ENCODE data around the gene ARFGAP3. TPM values are rescaled to one million over a fixed set of nuclear protein-coding genes. Genes with fewer than 3 reads are reported as not detected.

The ARFGAP3 gene
- total RNA-seq, 1 experiment from 2014 or later, result 16.9 TPM

DNA sequence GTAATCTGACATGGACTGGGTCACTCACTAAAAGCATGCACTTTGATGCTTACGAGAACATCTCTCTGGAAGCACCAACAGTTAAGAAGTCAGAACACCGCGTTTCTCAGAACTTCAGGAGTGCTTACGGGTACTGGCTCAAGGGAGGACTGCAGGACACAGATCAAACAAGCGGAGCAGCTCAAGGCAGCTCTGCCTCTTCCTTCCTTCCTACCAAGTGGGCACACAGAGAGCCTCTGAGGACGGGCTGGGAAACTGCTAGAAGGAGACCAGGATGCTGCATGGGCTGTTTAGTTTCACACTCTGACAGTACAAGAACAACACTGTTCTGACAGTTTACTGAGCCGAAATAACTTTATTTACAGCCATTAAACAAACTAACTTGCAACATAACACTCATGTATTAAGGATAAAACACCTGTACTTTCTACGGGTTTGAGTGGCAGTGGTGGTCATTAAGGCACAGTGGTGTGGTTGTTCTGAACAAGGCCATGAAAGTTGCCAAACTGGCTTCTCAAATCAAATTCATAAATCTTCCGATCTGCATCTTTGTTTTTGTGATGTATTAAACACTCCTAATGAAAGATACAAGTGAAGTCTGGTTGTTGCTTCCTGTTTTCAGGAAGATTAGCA is 37.5 kb downstream of the ARFGAP3 start:
- ATAC-seq (no peak), DNase-seq (ENCODE audit: low spot score) (no peak)
- H3K27me3 Mint-ChIP-seq (ENCODE audit: low read depth), result no peaks in the 10 kb centered on the region
- H3K4me1 Mint-ChIP-seq, result no peaks in the 10 kb centered on the region
- H3K9me3 Mint-ChIP-seq, result peaks cover 9% of the 10 kb centered on the region
- TF ChIP-seq NR3C1 (CRISPR knock-in tag; conservative IDR thresholded peaks at IDR 0.05; ENCODE audit: low read depth), result no peak
- no peak for TF ChIP-seq HMGA2 (CRISPR knock-in tag; IDR thresholded peaks at IDR 0.05)
- TF ChIP-seq ZNF263 (CRISPR knock-in tag; IDR thresholded peaks at IDR 0.05; ENCODE audit: low read depth), result no peak
- TF ChIP-seq SOX15 (CRISPR knock-in tag; IDR thresholded peaks at IDR 0.05), result no peak
- TF ChIP-seq, protein P1, sequence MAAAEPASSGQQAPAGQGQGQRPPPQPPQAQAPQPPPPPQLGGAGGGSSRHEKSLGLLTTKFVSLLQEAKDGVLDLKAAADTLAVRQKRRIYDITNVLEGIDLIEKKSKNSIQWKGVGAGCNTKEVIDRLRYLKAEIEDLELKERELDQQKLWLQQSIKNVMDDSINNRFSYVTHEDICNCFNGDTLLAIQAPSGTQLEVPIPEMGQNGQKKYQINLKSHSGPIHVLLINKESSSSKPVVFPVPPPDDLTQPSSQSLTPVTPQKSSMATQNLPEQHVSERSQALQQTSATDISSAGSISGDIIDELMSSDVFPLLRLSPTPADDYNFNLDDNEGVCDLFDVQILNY (CRISPR knock-in tag; IDR thresholded peaks at IDR 0.05), result no peak
- TF ChIP-seq ZNF219 (CRISPR knock-in tag; IDR thresholded peaks at IDR 0.05; ENCODE audit: borderline replicate concordance), result no peak
- TF ChIP-seq, protein P2, sequence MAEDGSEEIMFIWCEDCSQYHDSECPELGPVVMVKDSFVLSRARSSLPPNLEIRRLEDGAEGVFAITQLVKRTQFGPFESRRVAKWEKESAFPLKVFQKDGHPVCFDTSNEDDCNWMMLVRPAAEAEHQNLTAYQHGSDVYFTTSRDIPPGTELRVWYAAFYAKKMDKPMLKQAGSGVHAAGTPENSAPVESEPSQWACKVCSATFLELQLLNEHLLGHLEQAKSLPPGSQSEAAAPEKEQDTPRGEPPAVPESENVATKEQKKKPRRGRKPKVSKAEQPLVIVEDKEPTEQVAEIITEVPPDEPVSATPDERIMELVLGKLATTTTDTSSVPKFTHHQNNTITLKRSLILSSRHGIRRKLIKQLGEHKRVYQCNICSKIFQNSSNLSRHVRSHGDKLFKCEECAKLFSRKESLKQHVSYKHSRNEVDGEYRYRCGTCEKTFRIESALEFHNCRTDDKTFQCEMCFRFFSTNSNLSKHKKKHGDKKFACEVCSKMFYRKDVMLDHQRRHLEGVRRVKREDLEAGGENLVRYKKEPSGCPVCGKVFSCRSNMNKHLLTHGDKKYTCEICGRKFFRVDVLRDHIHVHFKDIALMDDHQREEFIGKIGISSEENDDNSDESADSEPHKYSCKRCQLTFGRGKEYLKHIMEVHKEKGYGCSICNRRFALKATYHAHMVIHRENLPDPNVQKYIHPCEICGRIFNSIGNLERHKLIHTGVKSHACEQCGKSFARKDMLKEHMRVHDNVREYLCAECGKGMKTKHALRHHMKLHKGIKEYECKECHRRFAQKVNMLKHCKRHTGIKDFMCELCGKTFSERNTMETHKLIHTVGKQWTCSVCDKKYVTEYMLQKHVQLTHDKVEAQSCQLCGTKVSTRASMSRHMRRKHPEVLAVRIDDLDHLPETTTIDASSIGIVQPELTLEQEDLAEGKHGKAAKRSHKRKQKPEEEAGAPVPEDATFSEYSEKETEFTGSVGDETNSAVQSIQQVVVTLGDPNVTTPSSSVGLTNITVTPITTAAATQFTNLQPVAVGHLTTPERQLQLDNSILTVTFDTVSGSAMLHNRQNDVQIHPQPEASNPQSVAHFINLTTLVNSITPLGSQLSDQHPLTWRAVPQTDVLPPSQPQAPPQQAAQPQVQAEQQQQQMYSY (CRISPR knock-in tag; IDR thresholded peaks at IDR 0.05), result no peak
- no peak for TF ChIP-seq FOXP1 (CRISPR knock-in tag; IDR thresholded peaks at IDR 0.05; ENCODE audit: borderline replicate concordance)
- no peak for TF ChIP-seq EMX1 (CRISPR knock-in tag; IDR thresholded peaks at IDR 0.05)
- TF ChIP-seq ELF4 (CRISPR knock-in tag; IDR thresholded peaks at IDR 0.05; ENCODE audit: low read depth), result no peak
- TF ChIP-seq, protein P3, sequence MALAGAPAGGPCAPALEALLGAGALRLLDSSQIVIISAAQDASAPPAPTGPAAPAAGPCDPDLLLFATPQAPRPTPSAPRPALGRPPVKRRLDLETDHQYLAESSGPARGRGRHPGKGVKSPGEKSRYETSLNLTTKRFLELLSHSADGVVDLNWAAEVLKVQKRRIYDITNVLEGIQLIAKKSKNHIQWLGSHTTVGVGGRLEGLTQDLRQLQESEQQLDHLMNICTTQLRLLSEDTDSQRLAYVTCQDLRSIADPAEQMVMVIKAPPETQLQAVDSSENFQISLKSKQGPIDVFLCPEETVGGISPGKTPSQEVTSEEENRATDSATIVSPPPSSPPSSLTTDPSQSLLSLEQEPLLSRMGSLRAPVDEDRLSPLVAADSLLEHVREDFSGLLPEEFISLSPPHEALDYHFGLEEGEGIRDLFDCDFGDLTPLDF (CRISPR knock-in tag; IDR thresholded peaks at IDR 0.05), result no peak
- H3K36me3 Mint-ChIP-seq, result peaks cover 11% of the 10 kb centered on the region
- H3K27ac Mint-ChIP-seq, result no peak overlapping the region
- ChIA-PET POLR2A (no interaction called here), CTCF (interaction anchor here (0.5 to 2.4 kb wide), 26 partner anchors 8 to 201 kb away, joined by 3 to 13 read pairs (median 4); no protein-coding TSS in a partner anchor)
- no peak overlapping the region for H3K4me3 Mint-ChIP-seq

DNA sequence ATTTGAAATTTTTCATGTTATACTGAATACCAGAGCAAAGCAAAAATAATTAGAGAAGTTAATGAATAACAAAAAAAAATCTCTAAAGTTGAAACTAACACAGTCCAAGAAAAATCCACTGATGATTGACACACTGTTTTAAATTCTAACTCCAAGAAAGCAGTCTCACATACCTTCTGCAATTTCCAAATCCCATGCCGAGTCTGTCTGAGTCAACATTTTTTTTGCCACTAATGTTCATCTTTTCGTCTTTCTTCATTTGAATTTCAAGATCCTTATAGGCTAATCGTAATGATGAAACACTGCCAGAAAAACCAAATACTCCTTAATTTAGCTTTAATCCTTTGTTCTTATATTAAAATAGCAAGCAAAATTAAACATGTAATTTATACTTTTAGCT is 39.5 kb downstream of the ARFGAP3 start:
- ChIA-PET CTCF (interaction anchor here (1.3 kb wide), 1 partner anchor 50 kb away, joined by 3 read pairs; no protein-coding TSS in a partner anchor), POLR2A (no interaction called here)
- H3K9me3 Mint-ChIP-seq, result peaks cover 9% of the 10 kb centered on the region
- TF ChIP-seq ZNF423 (CRISPR knock-in tag; IDR thresholded peaks at IDR 0.05) (no peak), CBFB (CRISPR knock-in tag; IDR thresholded peaks at IDR 0.05; ENCODE audit: low read depth) (no peak), ZNF263 (CRISPR knock-in tag; IDR thresholded peaks at IDR 0.05; ENCODE audit: low read depth) (no peak), HMGA2 (CRISPR knock-in tag; IDR thresholded peaks at IDR 0.05) (no peak), TCF7 (CRISPR knock-in tag; IDR thresholded peaks at IDR 0.05; ENCODE audit: low read depth) (no peak), PRRX2 (CRISPR knock-in tag; IDR thresholded peaks at IDR 0.05) (no peak)
- TF ChIP-seq, protein P4, sequence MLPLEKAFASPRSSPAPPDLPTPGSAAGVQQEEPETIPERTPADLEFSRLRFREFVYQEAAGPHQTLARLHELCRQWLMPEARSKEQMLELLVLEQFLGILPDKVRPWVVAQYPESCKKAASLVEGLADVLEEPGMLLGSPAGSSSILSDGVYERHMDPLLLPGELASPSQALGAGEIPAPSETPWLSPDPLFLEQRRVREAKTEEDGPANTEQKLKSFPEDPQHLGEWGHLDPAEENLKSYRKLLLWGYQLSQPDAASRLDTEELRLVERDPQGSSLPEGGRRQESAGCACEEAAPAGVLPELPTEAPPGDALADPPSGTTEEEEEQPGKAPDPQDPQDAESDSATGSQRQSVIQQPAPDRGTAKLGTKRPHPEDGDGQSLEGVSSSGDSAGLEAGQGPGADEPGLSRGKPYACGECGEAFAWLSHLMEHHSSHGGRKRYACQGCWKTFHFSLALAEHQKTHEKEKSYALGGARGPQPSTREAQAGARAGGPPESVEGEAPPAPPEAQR (CRISPR knock-in tag; IDR thresholded peaks at IDR 0.05), result no peak
- TF ChIP-seq, protein P5, sequence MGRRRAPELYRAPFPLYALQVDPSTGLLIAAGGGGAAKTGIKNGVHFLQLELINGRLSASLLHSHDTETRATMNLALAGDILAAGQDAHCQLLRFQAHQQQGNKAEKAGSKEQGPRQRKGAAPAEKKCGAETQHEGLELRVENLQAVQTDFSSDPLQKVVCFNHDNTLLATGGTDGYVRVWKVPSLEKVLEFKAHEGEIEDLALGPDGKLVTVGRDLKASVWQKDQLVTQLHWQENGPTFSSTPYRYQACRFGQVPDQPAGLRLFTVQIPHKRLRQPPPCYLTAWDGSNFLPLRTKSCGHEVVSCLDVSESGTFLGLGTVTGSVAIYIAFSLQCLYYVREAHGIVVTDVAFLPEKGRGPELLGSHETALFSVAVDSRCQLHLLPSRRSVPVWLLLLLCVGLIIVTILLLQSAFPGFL (CRISPR knock-in tag; IDR thresholded peaks at IDR 0.05; ENCODE audit: borderline replicate concordance), result no peak
- ATAC-seq (no peak), DNase-seq (ENCODE audit: low spot score) (no peak)
- H3K27ac Mint-ChIP-seq, result no peak overlapping the region
- H3K36me3 Mint-ChIP-seq, result peaks cover 11% of the 10 kb centered on the region
- no peak overlapping the region for H3K4me3 Mint-ChIP-seq
- no peaks in the 10 kb centered on the region for H3K27me3 Mint-ChIP-seq (ENCODE audit: low read depth)
- H3K4me1 Mint-ChIP-seq, result no peaks in the 10 kb centered on the region

Measured in WTC11 (cell line).